HepG2 (cell line): ENCODE measurements around the gene PHF5A. TPM values are rescaled to one million over a fixed set of nuclear protein-coding genes. Genes with fewer than 3 reads are reported as not detected.

ENCODE experiments used
- ATAC-seq: fragments of 200-7000 bp; cut with Tn5 transposase; 3 replicates; pipeline ENCODE4 v1.9.1; 2020; ENCODE audit warnings: mild to moderate bottlenecking, moderate library complexity
- BruUV-seq: library from RNA; stranded (reverse); fragments of 400-500 nt; replicated peaks from 2 replicates; lab custom pipeline; 2021; lab: Mats Ljungman, UMichigan
- CTCF ChIA-PET: fragments of 300-600 bp; formaldehyde crosslinking; extraction: SDS; loops from one replicate; lab custom pipeline; 2021; ENCODE audit warnings: low total read pairs, inconsistent platforms, low intra/inter-chr PET ratio; lab: Yijun Ruan, JAX
- POLR2A ChIA-PET: fragments of 350-600 bp; sonication (Branson Sonifier 250); formaldehyde crosslinking; loops from one replicate; lab custom pipeline; 2020; ENCODE audit warnings: antibody characterized with exemption, inconsistent platforms; lab: Yijun Ruan, JAX
- DNase-seq: peaks from one replicate; pipeline ENCODE4 v3.0.0-alpha.2; 2015; ENCODE audit warnings: low spot score
- FAIRE-seq: peaks from 3 replicates; lab custom pipeline; 2011; peaks lifted over from hg19 to GRCh38; lab: Jason Lieb, UNC
- H2AFZ ChIP-seq: one replicate; pipeline ENCODE4 v1.6.1; 2011; ENCODE audit warnings: low read length, inconsistent platforms
- H3K27ac ChIP-seq: fragments of 300-600 bp; 3 replicates; pipeline ENCODE4 v1.8.0; 2011; ENCODE audit warnings: mixed run types, mild to moderate bottlenecking, mixed read lengths, low read length, inconsistent platforms; ENCODE audit not compliant: insufficient read depth; ENCODE audit errors: extremely low read length
- H3K27me3 ChIP-seq, 2 experiments: fragments of 200-600 bp in 1 of 2; 2 replicates in 1 of 2; 3 replicates in 1 of 2; pipeline versions ENCODE4 v1.6.0 to v1.8.0; 2011; ENCODE audit warnings: low read length in 2 of 2, mild to moderate bottlenecking in 2 of 2, moderate library complexity in 2 of 2, inconsistent platforms in 1 of 2; ENCODE audit not compliant: insufficient read depth in 2 of 2, control insufficient read depth in 1 of 2
- H3K36me3 ChIP-seq, 2 experiments: fragments of 200-600 bp in 1 of 2; replicated peaks in 1 of 2; 2 replicates in 1 of 2; 3 replicates in 1 of 2; pipeline versions ENCODE4 v1.5.1 to v1.8.0; 2011; ENCODE audit warnings: low read length in 2 of 2, inconsistent platforms in 1 of 2; ENCODE audit not compliant: insufficient read depth in 2 of 2, control insufficient read depth in 1 of 2
- H3K4me1 ChIP-seq: 2 replicates; pipeline ENCODE4 v1.5.1; 2012; ENCODE audit warnings: low read length, inconsistent platforms; ENCODE audit not compliant: insufficient read depth
- H3K4me2 ChIP-seq: 2 replicates; pipeline ENCODE4 v1.6.0; 2011; ENCODE audit warnings: low read depth, low read length, inconsistent platforms
- H3K4me3 ChIP-seq, 3 experiments: fragments of 200-600 bp in 1 of 3; sonication (generic), shearing (Covaris generic) in 1 of 3; replicated peaks in 1 of 3; 2 replicates each; pipeline ENCODE4 v1.5.1; 2011 to 2016; ENCODE audit warnings: low read length in 3 of 3, inconsistent platforms in 2 of 3, low read depth in 2 of 3, mild to moderate bottlenecking in 2 of 3, control low read depth in 1 of 3, mixed read lengths in 1 of 3; ENCODE audit not compliant: insufficient read depth in 1 of 3
- H3K79me2 ChIP-seq: one replicate; pipeline ENCODE4 v1.6.1; 2011; ENCODE audit warnings: low read length, inconsistent platforms; ENCODE audit not compliant: insufficient read depth
- H3K9ac ChIP-seq: 2 replicates; pipeline ENCODE4 v1.6.0; 2011; ENCODE audit warnings: mild to moderate bottlenecking, low read depth, low read length, inconsistent platforms; ENCODE audit not compliant: insufficient read depth
- H3K9me3 ChIP-seq: 2 replicates; pipeline ENCODE4 v1.5.1; 2012; ENCODE audit warnings: mild to moderate bottlenecking, low read length
- H4K20me1 ChIP-seq: 2 replicates; pipeline ENCODE4 v1.6.0; 2011; ENCODE audit warnings: inconsistent platforms, mild to moderate bottlenecking, low read length, moderate library complexity; ENCODE audit not compliant: insufficient read depth
- ATF5 ChIP-seq: sonication (generic); formaldehyde crosslinking; IDR thresholded peaks from 2 replicates; pipeline ENCODE4 v1.4.0; 2020; ENCODE audit warnings: mild to moderate bottlenecking, low read depth, missing genetic modification reagents
- BCLAF1 ChIP-seq: fragments of 450-650 bp; IDR thresholded peaks from 2 replicates; pipeline ENCODE4 v1.6.1; 2017; ENCODE audit warnings: mild to moderate bottlenecking
- GPN1 ChIP-seq: sonication (generic); formaldehyde crosslinking; IDR thresholded peaks from 2 replicates; pipeline ENCODE4 v1.5.1; 2020; ENCODE audit warnings: missing genetic modification reagents, borderline replicate concordance
- HES4 ChIP-seq: sonication (generic); formaldehyde crosslinking; IDR thresholded peaks from 2 replicates; pipeline ENCODE4 v1.9.0; 2021; ENCODE audit warnings: mild to moderate bottlenecking, missing genetic modification reagents, borderline replicate concordance
- HIC2 ChIP-seq: sonication (generic); formaldehyde crosslinking; IDR thresholded peaks from 2 replicates; pipeline ENCODE4 v1.9.0; 2022; ENCODE audit warnings: low read depth, missing genetic modification reagents
- IRF1 ChIP-seq: sonication (generic); formaldehyde crosslinking; IDR thresholded peaks from 2 replicates; pipeline ENCODE4 v1.4.0; 2020; ENCODE audit warnings: low read depth, mild to moderate bottlenecking, missing genetic modification reagents
- MED1 ChIP-seq: sonication (generic); formaldehyde crosslinking; IDR thresholded peaks from 2 replicates; pipeline ENCODE4 v1.4.0; 2020; ENCODE audit warnings: missing genetic modification reagents
- NFIC ChIP-seq: IDR thresholded peaks from 2 replicates; pipeline ENCODE4 v1.6.1; 2012; ENCODE audit warnings: mild to moderate bottlenecking, low read length, inconsistent platforms
- RBM22 ChIP-seq: fragments of 200-400 bp; formaldehyde crosslinking; optimal IDR thresholded peaks from 2 replicates; pipeline ENCODE3; 2017; ENCODE audit warnings: mild to moderate bottlenecking, low read length, moderate library complexity
- RFXAP ChIP-seq: sonication (generic); formaldehyde crosslinking; IDR thresholded peaks from 2 replicates; pipeline ENCODE4 v1.4.0; 2020; ENCODE audit warnings: missing genetic modification reagents, borderline replicate concordance
- SOX5 ChIP-seq: IDR thresholded peaks from 2 replicates; pipeline ENCODE4 v1.6.1; 2016; ENCODE audit warnings: borderline replicate concordance
- TARDBP ChIP-seq: sonication (generic); formaldehyde crosslinking; IDR thresholded peaks from 2 replicates; pipeline ENCODE4 v1.8.0; 2022; ENCODE audit warnings: mild to moderate bottlenecking, missing genetic modification reagents
- THYN1 ChIP-seq: sonication (generic); formaldehyde crosslinking; IDR thresholded peaks from 2 replicates; pipeline ENCODE4 v1.8.1; 2023; ENCODE audit warnings: low read depth, mild to moderate bottlenecking, moderate library complexity, missing genetic modification reagents, borderline replicate concordance
- ZNF124 ChIP-seq: sonication (generic); formaldehyde crosslinking; IDR thresholded peaks from 2 replicates; pipeline ENCODE4 v1.4.0; 2020; ENCODE audit warnings: missing genetic modification reagents
- ZNF160 ChIP-seq: sonication (generic); formaldehyde crosslinking; IDR thresholded peaks from 2 replicates; pipeline ENCODE4 v1.8.0; 2022; ENCODE audit warnings: mild to moderate bottlenecking, inconsistent platforms, missing genetic modification reagents
- ZNF615 ChIP-seq: sonication (generic); formaldehyde crosslinking; IDR thresholded peaks from 2 replicates; pipeline ENCODE4 v1.5.0; 2020; ENCODE audit warnings: mild to moderate bottlenecking, missing genetic modification reagents, borderline replicate concordance
- ZNF7 ChIP-seq: IDR thresholded peaks from 2 replicates; pipeline ENCODE4 v1.6.1; 2016; ENCODE audit warnings: missing biosample characterization, missing genetic modification reagents
- WGBS: methylation state at CpG from one replicate; pipeline ENCODE4 v1.1.6; 2017; ENCODE audit warnings: low lambda C conversion rate; 5-methylcytosine and 5-hydroxymethylcytosine counted together
- in situ Hi-C: cut with HindIII; loops from 2 replicates; pipeline ENCODE4 v1.10.0; 2017; ENCODE audit warnings: low pct_unique_long_range_greater_than_20kb; ENCODE audit not compliant: extremely low pct_ligation_motif_present
- intact Hi-C: fragments of 100-400 bp; cut with micrococcal nuclease; formaldehyde crosslinking; loops from one replicate; pipeline ENCODE4 v1.10.0; 2022; ENCODE audit not compliant: unreplicated experiment
- polyA plus RNA-seq, 8 experiments: library from polyadenylated mRNA; depleted of rRNA in 3 of 8; stranded (reverse) in 7 of 8; unstranded in 1 of 8; fragments of >200 nt; fragmentation: Illumina TruSeq in 4 of 8; extraction: Trizol in 4 of 8; gene quantifications; 2 replicates each; pipeline versions ENCODE4 v1.2.1 to v1.2.3, GENCODE V29; 2011 to 2016; ENCODE audit warnings: low read depth in 4 of 8, missing spikeins in 1 of 8, mixed read lengths in 1 of 8; ENCODE audit not compliant: insufficient read depth in 1 of 8
- total RNA-seq, 5 experiments: library from RNA; depleted of rRNA; stranded (reverse); fragments of >200 nt; fragmentation: Illumina TruSeq; extraction: Trizol; gene quantifications; 2 replicates each; pipeline ENCODE4 v1.2.3, GENCODE V29; 2016; ENCODE audit warnings: low read depth in 1 of 5

The PHF5A gene
- total and polyA plus RNA-seq, 2 of the 13 experiments (the other 11 are each of a cell fraction or from before 2014, with no cell fraction given) = 56.6 to 105 TPM

GRCh38 chr22:41498303-41498835 lies 29.9 kb upstream of the PHF5A start (continued):
- no peak for TF ChIP-seq HIC2

- peaks cover 7% of the 10 kb centered on the region for H4K20me1 ChIP-seq
- FAIRE-seq (no peak), DNase-seq (no peak), ATAC-seq (no peak)
- H2AFZ ChIP-seq = no peak overlapping the region
- H3K9me3 ChIP-seq = no peaks in the 10 kb centered on the region
- POLR2A ChIA-PET = no interaction called here
- no peak overlapping the region for H3K27ac ChIP-seq
- CTCF ChIA-PET = no interaction called here
- intact Hi-C loops = no loop called here
- no peak overlapping the region for H3K4me2 ChIP-seq
- H3K36me3 ChIP-seq = peaks cover 0 to 3% of the 10 kb centered on the region in 2 experiments; a peak in 1 of 5 replicates
- no peak overlapping the region for H3K4me3 ChIP-seq
- peaks cover 27% of the 10 kb centered on the region for H3K4me1 ChIP-seq
- H3K27me3 ChIP-seq = no peaks in the 10 kb centered on the region
- no TSS peak for BruUV-seq
- 97% methylated on average over 5 of the region's 5 CpGs for WGBS
- in situ Hi-C loops = no loop called here
- no peak overlapping the region for H3K9ac ChIP-seq
- H3K79me2 ChIP-seq = peaks cover 67% of the 10 kb centered on the region
- TF ChIP-seq BCLAF1 = no peak
- no peak for TF ChIP-seq ZNF160
- TF ChIP-seq MED1 (CRISPR knock-in tag) = no peak
- no peak for TF ChIP-seq IRF1 (CRISPR knock-in tag)
- TF ChIP-seq RFXAP (CRISPR knock-in tag) = no peak
- TF ChIP-seq THYN1 (CRISPR knock-in tag) = no peak
- TF ChIP-seq ATF5 (CRISPR knock-in tag) = no peak
- TF ChIP-seq NFIC = no peak
- no peak for TF ChIP-seq GPN1 (CRISPR knock-in tag)
- TF ChIP-seq RBM22 = no peak
- TF ChIP-seq ZNF615 (CRISPR knock-in tag) = no peak
- no peak for TF ChIP-seq HES4
- no peak for TF ChIP-seq TARDBP
- TF ChIP-seq SOX5 = no peak
- TF ChIP-seq ZNF7 (CRISPR knock-in tag) = no peak
- TF ChIP-seq ZNF124 (CRISPR knock-in tag) = no peak
Measured at GRCh38 chr22:41491374-41492100, 23.0 kb upstream of the PHF5A start.
